Mesothelial cell of epicardium (in vitro differentiated cells): ENCODE measurements around the gene CREB3L4. TPM values are rescaled to one million over a fixed set of nuclear protein-coding genes. Genes with fewer than 3 reads are reported as not detected.

Experiments used
- DNase-seq, 2 experiments: peaks; one replicate each; pipeline ENCODE4 v3.0.0; 2021; ENCODE audit warnings: low spot score in 2 of 2; ENCODE audit not compliant: unreplicated experiment in 2 of 2
- H3K27ac Mint-ChIP-seq: 2 replicates; pipeline ENCODE4 v1.8.0; 2021; ENCODE audit warnings: mixed read lengths
- H3K27me3 Mint-ChIP-seq: 2 replicates; pipeline ENCODE4 v1.8.0; 2021; ENCODE audit warnings: low read depth, mixed read lengths
- H3K36me3 Mint-ChIP-seq: 2 replicates; pipeline ENCODE4 v1.8.0; 2021; ENCODE audit warnings: mixed read lengths
- H3K4me1 Mint-ChIP-seq: 2 replicates; pipeline ENCODE4 v1.8.0; 2021; ENCODE audit warnings: mixed read lengths
- H3K4me3 Mint-ChIP-seq: 2 replicates; pipeline ENCODE4 v1.8.0; 2021; ENCODE audit warnings: mild to moderate bottlenecking, moderate library complexity, mixed read lengths
- H3K9me3 Mint-ChIP-seq: 2 replicates; pipeline ENCODE4 v1.8.0; 2021; ENCODE audit warnings: mixed read lengths
- total RNA-seq: library from RNA; stranded (reverse); gene quantifications from 3 replicates; pipeline ENCODE4 v1.2.1, GENCODE V29; 2021
- TF ChIP-seq, protein P1 (sequence below): fragments of 200-600 bp; sonication (generic); IDR thresholded peaks from one replicate; pipeline ENCODE4 v1.5.0; 2021; ENCODE audit warnings: antibody characterized with exemption; ENCODE audit not compliant: unreplicated experiment

CREB3L4 gene
- total RNA-seq, 1 donor from 2014 or later, result 31.1 TPM

DNA sequence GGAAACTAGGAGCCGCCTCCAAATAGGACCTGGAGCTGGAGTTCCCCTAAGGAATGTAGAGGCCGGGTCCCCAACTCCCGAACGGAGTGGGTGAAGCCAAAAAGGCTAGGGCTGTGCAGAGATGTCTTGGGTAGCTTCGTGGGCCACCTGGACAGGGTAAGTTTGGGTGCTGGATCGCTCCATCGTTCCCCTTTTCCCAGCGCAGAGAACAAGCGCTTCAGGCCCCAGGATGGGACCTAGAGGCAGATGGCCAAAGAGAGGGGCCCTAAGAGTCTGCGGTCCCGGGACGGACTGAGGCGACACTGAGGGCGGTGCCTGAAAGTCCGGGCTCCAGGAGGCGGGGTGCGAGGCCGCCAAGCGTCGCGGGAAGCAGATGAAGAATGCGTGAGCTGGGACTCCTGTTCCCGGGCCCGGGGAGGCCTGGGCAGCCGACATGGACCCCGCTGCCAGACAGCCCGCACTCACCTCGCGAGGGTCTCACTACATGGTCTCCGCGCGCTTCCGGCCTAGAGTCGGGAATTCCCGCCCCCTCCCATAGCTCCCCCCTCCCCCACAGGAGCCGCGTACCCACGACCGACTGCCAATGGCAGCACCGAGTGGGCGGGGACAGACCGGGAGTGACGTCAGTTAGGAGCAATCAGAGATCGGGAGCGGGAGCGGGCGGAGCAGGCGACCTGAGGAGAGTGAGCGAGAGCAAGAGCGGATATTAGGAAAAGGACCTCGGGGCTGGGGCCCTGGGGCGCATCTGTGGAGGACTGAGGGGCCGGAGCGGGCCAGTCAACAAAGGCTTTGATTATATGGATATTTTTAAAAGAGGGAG lies 4.5 kb upstream of the CREB3L4 start, which contains the start of gene SLC39A1:
Gene SLC39A1, minus strand, starts transcription at position 508 of the 820 bp plus-strand sequence. CDS start 822 bp downstream, outside the sequence.
- DNase-seq, result peak; percentile 96 to 98
- H3K4me3 Mint-ChIP-seq, result peak within 1 kb of the TSS; percentile 89
- no peaks in the 10 kb centered on the region for H3K27me3 Mint-ChIP-seq
- peak within 1 kb of the TSS; percentile 98 for H3K27ac Mint-ChIP-seq
- TF ChIP-seq, protein P1, sequence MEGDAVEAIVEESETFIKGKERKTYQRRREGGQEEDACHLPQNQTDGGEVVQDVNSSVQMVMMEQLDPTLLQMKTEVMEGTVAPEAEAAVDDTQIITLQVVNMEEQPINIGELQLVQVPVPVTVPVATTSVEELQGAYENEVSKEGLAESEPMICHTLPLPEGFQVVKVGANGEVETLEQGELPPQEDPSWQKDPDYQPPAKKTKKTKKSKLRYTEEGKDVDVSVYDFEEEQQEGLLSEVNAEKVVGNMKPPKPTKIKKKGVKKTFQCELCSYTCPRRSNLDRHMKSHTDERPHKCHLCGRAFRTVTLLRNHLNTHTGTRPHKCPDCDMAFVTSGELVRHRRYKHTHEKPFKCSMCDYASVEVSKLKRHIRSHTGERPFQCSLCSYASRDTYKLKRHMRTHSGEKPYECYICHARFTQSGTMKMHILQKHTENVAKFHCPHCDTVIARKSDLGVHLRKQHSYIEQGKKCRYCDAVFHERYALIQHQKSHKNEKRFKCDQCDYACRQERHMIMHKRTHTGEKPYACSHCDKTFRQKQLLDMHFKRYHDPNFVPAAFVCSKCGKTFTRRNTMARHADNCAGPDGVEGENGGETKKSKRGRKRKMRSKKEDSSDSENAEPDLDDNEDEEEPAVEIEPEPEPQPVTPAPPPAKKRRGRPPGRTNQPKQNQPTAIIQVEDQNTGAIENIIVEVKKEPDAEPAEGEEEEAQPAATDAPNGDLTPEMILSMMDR, result no peak
- peaks cover 6% of the 10 kb centered on the region for H3K36me3 Mint-ChIP-seq
- peaks cover 52% of the 10 kb centered on the region for H3K4me1 Mint-ChIP-seq
- H3K9me3 Mint-ChIP-seq, result no peaks in the 10 kb centered on the region

GRCh38 chr1:153963850-153964331 lies 3.8 kb upstream of the CREB3L4 start:
- peak; percentile 75 to 85 for DNase-seq
- no peaks in the 10 kb centered on the region for H3K9me3 Mint-ChIP-seq
- H3K4me1 Mint-ChIP-seq, result peaks cover 53% of the 10 kb centered on the region
- peak overlapping the region; percentile 89 for H3K4me3 Mint-ChIP-seq
- peaks cover 6% of the 10 kb centered on the region for H3K36me3 Mint-ChIP-seq
- H3K27ac Mint-ChIP-seq, result peak overlapping the region; percentile 98
- H3K27me3 Mint-ChIP-seq, result no peaks in the 10 kb centered on the region
- TF ChIP-seq, protein P1, result no peak

DNA sequence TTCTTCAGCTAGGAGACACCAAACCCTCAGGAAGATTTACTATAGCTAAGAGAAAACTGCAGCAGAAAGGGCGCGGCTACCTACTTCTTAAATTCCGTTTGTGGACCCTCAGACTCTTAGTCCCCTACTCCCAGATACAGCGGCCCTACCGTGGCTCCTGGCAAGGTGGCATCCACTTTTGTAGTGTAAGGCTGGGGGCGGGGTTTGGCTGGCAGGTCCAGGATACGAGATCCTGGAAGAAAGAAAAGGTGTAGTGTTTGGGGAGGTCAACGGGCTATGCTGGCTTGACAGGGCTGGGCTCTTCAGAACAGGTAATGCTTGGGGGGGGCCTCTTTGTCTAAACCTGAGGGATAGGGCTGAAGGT lies 280 bp downstream of the CREB3L4 start:
- no peaks in the 10 kb centered on the region for H3K36me3 Mint-ChIP-seq
- peak overlapping the region; percentile 98 for H3K27ac Mint-ChIP-seq
- DNase-seq, result peak in 1 of 2 experiments; percentile 62
- TF ChIP-seq, protein P1, result no peak
- no peaks in the 10 kb centered on the region for H3K9me3 Mint-ChIP-seq
- no peaks in the 10 kb centered on the region for H3K27me3 Mint-ChIP-seq
- peak overlapping the region; percentile 95 for H3K4me3 Mint-ChIP-seq
- peaks cover 34% of the 10 kb centered on the region for H3K4me1 Mint-ChIP-seq

DNA sequence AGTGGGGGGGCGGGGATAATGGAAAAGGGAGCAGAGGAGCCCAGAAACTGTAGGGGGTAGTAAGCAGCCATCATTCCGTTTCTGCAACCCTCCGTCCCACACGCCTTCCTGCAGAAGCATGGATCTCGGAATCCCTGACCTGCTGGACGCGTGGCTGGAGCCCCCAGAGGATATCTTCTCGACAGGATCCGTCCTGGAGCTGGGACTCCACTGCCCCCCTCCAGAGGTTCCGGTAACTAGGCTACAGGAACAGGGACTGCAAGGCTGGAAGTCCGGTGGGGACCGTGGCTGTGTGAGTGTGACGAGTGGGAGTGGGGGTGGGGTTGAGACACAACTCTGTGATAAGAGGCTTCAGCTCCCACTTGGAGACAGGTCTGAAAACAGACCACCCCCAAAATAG lies 706 bp downstream of the CREB3L4 start:
- Mint-ChIP-seq H3K27ac (peak overlapping the region; percentile 98), H3K36me3 (no peaks in the 10 kb centered on the region), H3K9me3 (no peaks in the 10 kb centered on the region), H3K4me1 (peaks cover 34% of the 10 kb centered on the region), H3K4me3 (peak overlapping the region; percentile 95), H3K27me3 (no peaks in the 10 kb centered on the region)
- no peak for DNase-seq
- TF ChIP-seq, protein P1, result no peak

- Mint-ChIP-seq H3K36me3 (peaks cover 1% of the 10 kb centered on the region), H3K9me3 (no peaks in the 10 kb centered on the region), H3K4me3 (peak overlapping the region; percentile 95), H3K4me1 (peaks cover 34% of the 10 kb centered on the region), H3K27ac (peak overlapping the region; percentile 98), H3K27me3 (no peaks in the 10 kb centered on the region)
- DNase-seq, result no peak
- TF ChIP-seq, protein P1, result no peak
These were observed 1.3 kb downstream of the CREB3L4 start for GRCh38 chr1:153968972-153969371.
